Limb (tissue), 2 donors: ENCODE measurements around the gene SLC1A6.
"Not testable (repeated sequence)": the region's sequence is repeated elsewhere in the genome, so short reads cannot be mapped to it uniquely, and the experiment has no call there.

Experiments used
- DNase-seq, 2 donors: peaks; one replicate each; pipeline ENCODE4 v3.0.0-alpha.2; 2016; ENCODE audit errors: extremely low spot score in 2 of 2

Gene SLC1A6

DNA sequence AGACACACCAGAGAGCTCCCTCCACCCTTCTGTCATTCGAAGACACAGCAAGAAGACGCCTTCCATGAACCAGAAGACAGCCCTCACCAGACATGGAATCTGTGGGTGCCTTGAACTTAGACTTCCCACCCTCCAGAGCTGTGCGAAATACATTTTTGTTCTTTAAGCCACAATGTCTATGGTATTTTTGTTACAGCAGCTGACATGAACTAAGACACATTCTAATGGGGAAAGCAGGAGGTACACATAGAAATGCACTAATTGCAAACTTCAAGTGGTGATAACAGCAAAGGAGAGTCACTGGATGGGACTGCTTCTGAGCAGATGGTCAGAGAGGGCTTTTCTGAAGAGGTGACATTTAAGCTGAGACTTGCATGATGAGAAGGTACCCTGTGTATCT is 22.2 kb downstream of the SLC1A6 start:
- DNase-seq: no peak

DNA sequence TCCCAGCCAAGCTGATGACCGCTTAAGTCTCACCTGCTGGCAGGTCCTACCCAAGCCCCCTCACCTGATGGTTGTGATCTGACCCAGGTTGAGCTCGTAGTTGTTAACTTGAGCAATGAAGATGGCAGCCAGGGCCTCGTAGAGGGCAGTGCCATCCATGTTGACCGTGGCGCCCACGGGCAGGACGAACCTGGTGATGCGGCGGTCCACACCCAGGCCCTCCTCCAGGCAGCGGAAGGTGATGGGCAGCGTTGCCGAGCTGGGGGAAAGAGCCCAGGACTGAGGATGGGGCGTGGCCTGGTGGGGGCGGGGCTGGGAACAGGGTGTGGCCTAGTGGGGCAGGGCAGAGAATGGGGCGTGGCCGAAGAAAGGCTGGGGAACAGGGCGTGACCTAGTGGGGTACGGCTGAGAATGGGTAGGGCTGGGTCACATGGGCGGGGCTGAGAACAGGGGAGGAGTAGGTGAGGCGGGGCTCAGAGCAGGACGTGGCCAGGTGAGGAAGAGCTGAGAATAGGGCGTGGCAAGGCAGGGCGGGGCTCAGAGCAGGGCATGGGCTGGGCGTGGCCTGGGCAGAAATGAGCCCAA is 25.5 kb downstream of the SLC1A6 start:
- DNase-seq: no peak

DNA sequence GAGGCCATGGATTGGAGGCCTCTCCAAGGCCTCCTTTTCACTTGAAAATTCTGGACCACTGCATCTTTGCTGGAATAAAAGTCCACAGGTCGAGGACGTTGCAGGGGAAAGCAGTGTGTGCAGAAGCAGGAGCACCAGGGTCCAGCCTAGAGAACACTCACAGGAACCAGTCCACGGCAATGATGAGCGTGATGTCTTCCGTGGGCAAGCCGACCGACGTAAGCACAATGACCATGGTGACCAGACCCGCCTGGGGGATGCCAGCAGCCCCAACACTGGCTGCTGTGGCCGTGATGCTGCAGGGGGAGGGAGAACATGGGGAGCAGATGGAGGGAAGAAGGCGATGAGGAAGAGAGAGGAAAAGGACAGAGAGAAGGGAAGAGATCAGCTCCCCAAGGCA is 26.9 kb downstream of the SLC1A6 start:
- DNase-seq: no peak

GRCh38 chr19:14950421-14950820 is 29.2 kb downstream of the SLC1A6 start:
- no peak for DNase-seq

- DNase-seq: no peak
Observed at GRCh38 chr19:14949876-14950275, 29.8 kb downstream of the SLC1A6 start.

GRCh38 chr19:14949413-14949812 is 30.3 kb downstream of the SLC1A6 start:
- not testable (repeated sequence) for DNase-seq

GRCh38 chr19:14944456-14944855 is 35.2 kb downstream of the SLC1A6 start:
- DNase-seq: no peak

- DNase-seq: no peak
Observed at GRCh38 chr19:14943601-14944000, 36.1 kb downstream of the SLC1A6 start.

- DNase-seq: no peak
Observed at GRCh38 chr19:14941189-14941588, 38.5 kb downstream of the SLC1A6 start, which contains the start of gene OR7C2. Gene OR7C2 (plus strand): TSS chr19:14941489. CDS start chr19:14941489, 0 bp downstream.

DNA sequence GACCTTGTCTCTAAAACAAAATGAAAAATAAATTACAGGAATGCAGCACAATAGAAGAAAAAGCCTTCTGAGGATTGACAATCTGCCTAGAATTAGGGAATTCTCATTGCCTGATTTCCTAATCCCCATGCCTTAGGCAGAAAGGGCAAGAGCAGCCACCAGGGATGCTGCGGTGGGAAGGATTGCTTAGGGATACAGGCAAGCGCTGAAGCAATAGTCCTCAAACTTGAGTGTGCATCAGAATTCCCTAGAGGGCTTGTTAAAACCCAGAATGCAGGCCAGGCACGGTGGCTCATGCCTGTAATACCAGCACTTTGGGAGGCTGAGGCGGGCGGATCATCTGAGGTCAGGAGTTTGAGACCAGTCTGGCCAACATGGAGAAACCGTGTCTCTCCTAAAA is 39.4 kb downstream of the SLC1A6 start:
- no peak for DNase-seq

- no peak for DNase-seq
Observed at GRCh38 chr19:14933506-14933905, 46.2 kb downstream of the SLC1A6 start.

- DNase-seq: no peak
Observed at GRCh38 chr19:14916848-14917247, 62.8 kb downstream of the SLC1A6 start.

GRCh38 chr19:14915116-14915515 is 64.5 kb downstream of the SLC1A6 start:
- DNase-seq: no peak

DNA sequence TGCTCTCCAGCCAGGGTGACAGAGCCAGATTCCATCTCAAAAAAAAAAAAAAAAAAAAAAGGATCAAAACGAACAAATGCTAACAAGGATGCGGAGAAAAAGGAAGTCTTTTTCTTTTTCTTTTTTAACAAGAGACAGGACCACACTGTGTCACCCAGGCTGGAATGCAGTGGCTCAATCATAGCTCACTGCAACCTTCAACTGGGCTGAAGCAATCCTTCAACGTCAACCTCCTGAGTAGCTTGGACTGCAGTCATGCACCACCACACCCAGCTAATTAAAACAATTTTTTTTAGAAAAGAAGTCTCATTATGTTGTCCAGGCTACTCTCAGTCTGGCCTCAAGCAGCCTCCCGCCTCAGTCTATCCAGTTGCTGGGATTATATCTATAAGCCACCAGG is 73.0 kb downstream of the SLC1A6 start:
- DNase-seq: no peak

GRCh38 chr19:14901675-14902260 is 77.9 kb downstream of the SLC1A6 start:
- no peak for DNase-seq
